HEK293 (cell line): Measurements from ENCODE around the gene NECAB3.

Experiments used
- HOXA7 ChIP-seq: sonication (generic); formaldehyde crosslinking; IDR thresholded peaks from 2 replicates; pipeline ENCODE4 v1.8.1; 2022; ENCODE audit warnings: missing genetic modification reagents, borderline replicate concordance
- YY1 ChIP-seq: fragments of 450-650 bp; formaldehyde crosslinking; IDR thresholded peaks from 2 replicates; pipeline ENCODE4 v1.5.1; 2018; ENCODE audit warnings: missing biosample characterization, missing genetic modification characterization
- ZBTB7A ChIP-seq: fragments of 450-650 bp; formaldehyde crosslinking; IDR thresholded peaks from 2 replicates; pipeline ENCODE4 v1.5.1; 2016; ENCODE audit warnings: low read depth, missing biosample characterization, missing genetic modification characterization
- ZIC2 ChIP-seq: fragments of 450-650 bp; formaldehyde crosslinking; IDR thresholded peaks from 2 replicates; pipeline ENCODE4 v1.5.1; 2016; ENCODE audit warnings: missing biosample characterization, missing genetic modification characterization
- ZNF155 ChIP-seq: fragments of 450-650 bp; formaldehyde crosslinking; IDR thresholded peaks from 2 replicates; pipeline ENCODE4 v1.5.1; 2016; ENCODE audit warnings: missing biosample characterization, missing genetic modification characterization
- ZNF175 ChIP-seq: fragments of 450-650 bp; formaldehyde crosslinking; IDR thresholded peaks from 2 replicates; pipeline ENCODE4 v1.5.1; 2016; ENCODE audit warnings: missing biosample characterization, missing genetic modification characterization
- ZNF202 ChIP-seq: fragments of 450-650 bp; formaldehyde crosslinking; IDR thresholded peaks from 2 replicates; pipeline ENCODE4 v1.5.1; 2016; ENCODE audit warnings: missing biosample characterization, missing genetic modification characterization, borderline replicate concordance
- ZNF274 ChIP-seq, 2 experiments: fragments of 200-500 bp in 1 of 2; fragments of 450-650 bp in 1 of 2; sonication (Bioruptor generic) in 1 of 2; formaldehyde crosslinking in 1 of 2; IDR thresholded peaks; 2 replicates each; pipeline versions ENCODE4 v1.5.1 to v1.6.1; 2014 to 2016; ENCODE audit warnings: borderline replicate concordance in 1 of 2, inconsistent platforms in 1 of 2, low read length in 1 of 2, missing biosample characterization in 1 of 2, missing genetic modification characterization in 1 of 2
- ZNF302 ChIP-seq: fragments of 450-650 bp; formaldehyde crosslinking; IDR thresholded peaks from 2 replicates; pipeline ENCODE4 v1.5.1; 2016; ENCODE audit warnings: missing biosample characterization, missing genetic modification characterization, low read depth
- ZNF366 ChIP-seq: fragments of 450-650 bp; formaldehyde crosslinking; conservative IDR thresholded peaks from 2 replicates; pipeline ENCODE4 v1.5.1; 2016; ENCODE audit warnings: missing biosample characterization, missing genetic modification characterization
- ZNF433 ChIP-seq: fragments of 450-650 bp; formaldehyde crosslinking; IDR thresholded peaks from 2 replicates; pipeline ENCODE4 v1.5.1; 2016; ENCODE audit warnings: missing biosample characterization, missing genetic modification characterization, low read depth
- ZNF514 ChIP-seq: fragments of 450-650 bp; formaldehyde crosslinking; IDR thresholded peaks from 2 replicates; pipeline ENCODE4 v1.5.1; 2016; ENCODE audit warnings: missing biosample characterization, missing genetic modification characterization
- ZNF600 ChIP-seq: fragments of 450-650 bp; formaldehyde crosslinking; IDR thresholded peaks from 2 replicates; pipeline ENCODE4 v1.5.1; 2016; ENCODE audit warnings: missing biosample characterization, missing genetic modification characterization
- ZNF621 ChIP-seq: fragments of 450-650 bp; formaldehyde crosslinking; IDR thresholded peaks from 2 replicates; pipeline ENCODE4 v1.5.1; 2017; ENCODE audit warnings: missing biosample characterization, missing genetic modification characterization
- ZNF677 ChIP-seq: fragments of 450-650 bp; IDR thresholded peaks from 2 replicates; pipeline ENCODE4 v1.5.0; 2018; ENCODE audit warnings: missing biosample characterization, mild to moderate bottlenecking, missing genetic modification characterization, moderate library complexity
- ZNF777 ChIP-seq: fragments of 450-650 bp; formaldehyde crosslinking; IDR thresholded peaks from 2 replicates; pipeline ENCODE4 v1.5.1; 2017; ENCODE audit warnings: missing biosample characterization, missing genetic modification characterization, borderline replicate concordance
- ZSCAN16 ChIP-seq: fragments of 450-650 bp; formaldehyde crosslinking; IDR thresholded peaks from 2 replicates; pipeline ENCODE4 v1.5.1; 2016; ENCODE audit warnings: missing biosample characterization, missing genetic modification characterization
- TF ChIP-seq, protein P1 (sequence below): fragments of 450-650 bp; formaldehyde crosslinking; IDR thresholded peaks from 2 replicates; pipeline ENCODE4 v1.5.1; 2016; ENCODE audit warnings: missing biosample characterization, missing genetic modification characterization, borderline replicate concordance
- TF ChIP-seq, protein P2 (sequence below): fragments of 450-650 bp; formaldehyde crosslinking; IDR thresholded peaks from 2 replicates; pipeline ENCODE4 v1.5.1; 2016; ENCODE audit warnings: missing biosample characterization, missing genetic modification characterization
- TF ChIP-seq, protein P3 (sequence below): fragments of 450-650 bp; formaldehyde crosslinking; IDR thresholded peaks from 2 replicates; pipeline ENCODE4 v1.5.1; 2016; ENCODE audit warnings: missing biosample characterization, missing genetic modification characterization
- TF ChIP-seq, protein P4 (sequence below): fragments of 450-650 bp; formaldehyde crosslinking; IDR thresholded peaks from 2 replicates; pipeline ENCODE4 v1.5.1; 2016; ENCODE audit warnings: missing biosample characterization, missing genetic modification characterization
- TF ChIP-seq, protein P5 (sequence below): fragments of 450-650 bp; formaldehyde crosslinking; IDR thresholded peaks from 2 replicates; pipeline ENCODE4 v1.5.1; 2017; ENCODE audit warnings: missing biosample characterization, missing genetic modification characterization
- TF ChIP-seq, protein P6 (sequence below): fragments of 450-650 bp; formaldehyde crosslinking; IDR thresholded peaks from 2 replicates; pipeline ENCODE4 v1.5.1; 2016; ENCODE audit warnings: missing biosample characterization, missing genetic modification characterization

The NECAB3 gene

DNA sequence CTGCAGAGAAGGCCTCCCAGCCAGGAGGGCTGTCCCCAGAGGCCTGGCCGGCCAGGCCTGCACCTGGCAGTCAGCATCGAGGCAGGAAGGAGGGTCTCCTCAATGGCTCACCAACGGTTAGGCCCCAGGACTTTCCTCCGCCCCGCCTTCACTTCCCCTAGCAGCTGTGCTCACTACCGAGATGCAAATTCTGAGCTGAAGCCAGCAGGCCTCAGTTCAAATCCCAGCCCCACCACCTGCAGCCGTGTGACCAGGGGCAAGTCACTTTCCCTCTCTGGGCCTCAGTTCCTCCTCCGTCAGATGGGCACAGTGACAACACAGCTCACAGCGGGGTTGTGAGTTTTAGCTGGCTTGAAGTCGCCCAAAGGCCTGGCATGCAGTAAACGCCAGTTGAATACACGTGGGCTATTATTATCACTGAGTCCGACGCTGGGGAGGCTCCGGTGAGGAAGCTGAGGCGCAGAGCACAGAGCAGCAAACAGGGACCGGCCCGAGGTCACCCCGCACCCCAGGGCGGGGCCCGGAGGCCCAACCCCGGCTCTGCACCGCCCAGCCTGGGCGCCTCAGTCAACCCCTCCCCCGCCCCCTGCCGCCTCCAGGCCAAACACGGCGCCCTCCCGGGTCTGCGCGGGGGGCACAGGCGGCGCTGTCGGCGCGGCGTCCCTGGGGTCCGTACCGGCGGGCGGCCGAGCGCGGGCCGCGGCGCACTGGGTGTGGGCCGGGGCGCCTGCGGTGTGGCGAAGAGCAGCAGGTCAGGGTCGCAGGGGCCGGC lies 11.3 kb upstream of the NECAB3 start (continued):
- TF ChIP-seq ZNF433 (no peak), ZNF777 (no peak), ZNF366 (tag by site-specific recombination) (no peak), ZNF274 (IDR thresholded peaks at IDR 0.05; ENCODE audit: low read length) (no peak), ZNF274 (tag by site-specific recombination; IDR thresholded peaks at IDR 0.05; ENCODE audit: borderline replicate concordance) (no peak), ZNF514 (tag by site-specific recombination) (no peak), ZBTB7A (tag by site-specific recombination) (no peak), ZNF621 (no peak), ZNF677 (tag by site-specific recombination) (no peak), ZSCAN16 (tag by site-specific recombination) (no peak), ZNF155 (tag by site-specific recombination) (no peak), ZNF175 (tag by site-specific recombination) (no peak), YY1 (no peak), ZNF202 (tag by site-specific recombination) (no peak), HOXA7 (CRISPR knock-in tag) (no peak), ZNF302 (tag by site-specific recombination) (no peak), ZNF600 (tag by site-specific recombination) (no peak), ZIC2 (tag by site-specific recombination) (peak; percentile 20; the same call in 1 of the 2 replicates)
- TF ChIP-seq, protein P1, sequence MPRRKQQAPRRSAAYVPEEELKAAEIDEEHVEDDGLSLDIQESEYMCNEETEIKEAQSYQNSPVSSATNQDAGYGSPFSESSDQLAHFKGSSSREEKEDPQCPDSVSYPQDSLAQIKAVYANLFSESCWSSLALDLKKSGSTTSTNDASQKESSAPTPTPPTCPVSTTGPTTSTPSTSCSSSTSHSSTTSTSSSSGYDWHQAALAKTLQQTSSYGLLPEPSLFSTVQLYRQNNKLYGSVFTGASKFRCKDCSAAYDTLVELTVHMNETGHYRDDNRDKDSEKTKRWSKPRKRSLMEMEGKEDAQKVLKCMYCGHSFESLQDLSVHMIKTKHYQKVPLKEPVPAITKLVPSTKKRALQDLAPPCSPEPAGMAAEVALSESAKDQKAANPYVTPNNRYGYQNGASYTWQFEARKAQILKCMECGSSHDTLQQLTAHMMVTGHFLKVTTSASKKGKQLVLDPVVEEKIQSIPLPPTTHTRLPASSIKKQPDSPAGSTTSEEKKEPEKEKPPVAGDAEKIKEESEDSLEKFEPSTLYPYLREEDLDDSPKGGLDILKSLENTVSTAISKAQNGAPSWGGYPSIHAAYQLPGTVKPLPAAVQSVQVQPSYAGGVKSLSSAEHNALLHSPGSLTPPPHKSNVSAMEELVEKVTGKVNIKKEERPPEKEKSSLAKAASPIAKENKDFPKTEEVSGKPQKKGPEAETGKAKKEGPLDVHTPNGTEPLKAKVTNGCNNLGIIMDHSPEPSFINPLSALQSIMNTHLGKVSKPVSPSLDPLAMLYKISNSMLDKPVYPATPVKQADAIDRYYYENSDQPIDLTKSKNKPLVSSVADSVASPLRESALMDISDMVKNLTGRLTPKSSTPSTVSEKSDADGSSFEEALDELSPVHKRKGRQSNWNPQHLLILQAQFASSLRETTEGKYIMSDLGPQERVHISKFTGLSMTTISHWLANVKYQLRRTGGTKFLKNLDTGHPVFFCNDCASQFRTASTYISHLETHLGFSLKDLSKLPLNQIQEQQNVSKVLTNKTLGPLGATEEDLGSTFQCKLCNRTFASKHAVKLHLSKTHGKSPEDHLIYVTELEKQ (tag by site-specific recombination): no peak
- TF ChIP-seq, protein P2, sequence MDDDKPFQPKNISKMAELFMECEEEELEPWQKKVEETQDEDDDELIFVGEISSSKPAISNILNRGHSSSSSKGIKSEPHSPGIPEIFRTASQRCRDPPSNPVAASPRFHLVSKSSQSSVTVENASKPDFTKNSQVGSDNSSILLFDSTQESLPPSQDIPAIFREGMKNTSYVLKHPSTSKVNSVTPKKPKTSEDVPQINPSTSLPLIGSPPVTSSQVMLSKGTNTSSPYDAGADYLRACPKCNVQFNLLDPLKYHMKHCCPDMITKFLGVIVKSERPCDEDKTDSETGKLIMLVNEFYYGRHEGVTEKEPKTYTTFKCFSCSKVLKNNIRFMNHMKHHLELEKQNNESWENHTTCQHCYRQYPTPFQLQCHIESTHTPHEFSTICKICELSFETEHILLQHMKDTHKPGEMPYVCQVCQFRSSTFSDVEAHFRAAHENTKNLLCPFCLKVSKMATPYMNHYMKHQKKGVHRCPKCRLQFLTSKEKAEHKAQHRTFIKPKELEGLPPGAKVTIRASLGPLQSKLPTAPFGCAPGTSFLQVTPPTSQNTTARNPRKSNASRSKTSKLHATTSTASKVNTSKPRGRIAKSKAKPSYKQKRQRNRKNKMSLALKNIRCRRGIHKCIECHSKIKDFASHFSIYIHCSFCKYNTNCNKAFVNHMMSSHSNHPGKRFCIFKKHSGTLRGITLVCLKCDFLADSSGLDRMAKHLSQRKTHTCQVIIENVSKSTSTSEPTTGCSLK (tag by site-specific recombination): no peak
- TF ChIP-seq, protein P3, sequence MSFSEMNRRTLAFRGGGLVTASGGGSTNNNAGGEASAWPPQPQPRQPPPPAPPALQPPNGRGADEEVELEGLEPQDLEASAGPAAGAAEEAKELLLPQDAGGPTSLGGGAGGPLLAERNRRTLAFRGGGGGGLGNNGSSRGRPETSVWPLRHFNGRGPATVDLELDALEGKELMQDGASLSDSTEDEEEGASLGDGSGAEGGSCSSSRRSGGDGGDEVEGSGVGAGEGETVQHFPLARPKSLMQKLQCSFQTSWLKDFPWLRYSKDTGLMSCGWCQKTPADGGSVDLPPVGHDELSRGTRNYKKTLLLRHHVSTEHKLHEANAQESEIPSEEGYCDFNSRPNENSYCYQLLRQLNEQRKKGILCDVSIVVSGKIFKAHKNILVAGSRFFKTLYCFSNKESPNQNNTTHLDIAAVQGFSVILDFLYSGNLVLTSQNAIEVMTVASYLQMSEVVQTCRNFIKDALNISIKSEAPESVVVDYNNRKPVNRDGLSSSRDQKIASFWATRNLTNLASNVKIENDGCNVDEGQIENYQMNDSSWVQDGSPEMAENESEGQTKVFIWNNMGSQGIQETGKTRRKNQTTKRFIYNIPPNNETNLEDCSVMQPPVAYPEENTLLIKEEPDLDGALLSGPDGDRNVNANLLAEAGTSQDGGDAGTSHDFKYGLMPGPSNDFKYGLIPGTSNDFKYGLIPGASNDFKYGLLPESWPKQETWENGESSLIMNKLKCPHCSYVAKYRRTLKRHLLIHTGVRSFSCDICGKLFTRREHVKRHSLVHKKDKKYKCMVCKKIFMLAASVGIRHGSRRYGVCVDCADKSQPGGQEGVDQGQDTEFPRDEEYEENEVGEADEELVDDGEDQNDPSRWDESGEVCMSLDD (tag by site-specific recombination): no peak
- TF ChIP-seq, protein P4, sequence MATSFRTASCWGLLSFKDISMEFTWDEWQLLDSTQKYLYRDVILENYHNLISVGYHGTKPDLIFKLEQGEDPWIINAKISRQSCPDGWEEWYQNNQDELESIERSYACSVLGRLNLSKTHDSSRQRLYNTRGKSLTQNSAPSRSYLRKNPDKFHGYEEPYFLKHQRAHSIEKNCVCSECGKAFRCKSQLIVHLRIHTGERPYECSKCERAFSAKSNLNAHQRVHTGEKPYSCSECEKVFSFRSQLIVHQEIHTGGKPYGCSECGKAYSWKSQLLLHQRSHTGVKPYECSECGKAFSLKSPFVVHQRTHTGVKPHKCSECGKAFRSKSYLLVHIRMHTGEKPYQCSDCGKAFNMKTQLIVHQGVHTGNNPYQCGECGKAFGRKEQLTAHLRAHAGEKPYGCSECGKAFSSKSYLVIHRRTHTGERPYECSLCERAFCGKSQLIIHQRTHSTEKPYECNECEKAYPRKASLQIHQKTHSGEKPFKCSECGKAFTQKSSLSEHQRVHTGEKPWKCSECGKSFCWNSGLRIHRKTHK (tag by site-specific recombination): no peak
- TF ChIP-seq, protein P5, sequence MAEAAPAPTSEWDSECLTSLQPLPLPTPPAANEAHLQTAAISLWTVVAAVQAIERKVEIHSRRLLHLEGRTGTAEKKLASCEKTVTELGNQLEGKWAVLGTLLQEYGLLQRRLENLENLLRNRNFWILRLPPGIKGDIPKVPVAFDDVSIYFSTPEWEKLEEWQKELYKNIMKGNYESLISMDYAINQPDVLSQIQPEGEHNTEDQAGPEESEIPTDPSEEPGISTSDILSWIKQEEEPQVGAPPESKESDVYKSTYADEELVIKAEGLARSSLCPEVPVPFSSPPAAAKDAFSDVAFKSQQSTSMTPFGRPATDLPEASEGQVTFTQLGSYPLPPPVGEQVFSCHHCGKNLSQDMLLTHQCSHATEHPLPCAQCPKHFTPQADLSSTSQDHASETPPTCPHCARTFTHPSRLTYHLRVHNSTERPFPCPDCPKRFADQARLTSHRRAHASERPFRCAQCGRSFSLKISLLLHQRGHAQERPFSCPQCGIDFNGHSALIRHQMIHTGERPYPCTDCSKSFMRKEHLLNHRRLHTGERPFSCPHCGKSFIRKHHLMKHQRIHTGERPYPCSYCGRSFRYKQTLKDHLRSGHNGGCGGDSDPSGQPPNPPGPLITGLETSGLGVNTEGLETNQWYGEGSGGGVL (tag by site-specific recombination): no peak
- TF ChIP-seq, protein P6, sequence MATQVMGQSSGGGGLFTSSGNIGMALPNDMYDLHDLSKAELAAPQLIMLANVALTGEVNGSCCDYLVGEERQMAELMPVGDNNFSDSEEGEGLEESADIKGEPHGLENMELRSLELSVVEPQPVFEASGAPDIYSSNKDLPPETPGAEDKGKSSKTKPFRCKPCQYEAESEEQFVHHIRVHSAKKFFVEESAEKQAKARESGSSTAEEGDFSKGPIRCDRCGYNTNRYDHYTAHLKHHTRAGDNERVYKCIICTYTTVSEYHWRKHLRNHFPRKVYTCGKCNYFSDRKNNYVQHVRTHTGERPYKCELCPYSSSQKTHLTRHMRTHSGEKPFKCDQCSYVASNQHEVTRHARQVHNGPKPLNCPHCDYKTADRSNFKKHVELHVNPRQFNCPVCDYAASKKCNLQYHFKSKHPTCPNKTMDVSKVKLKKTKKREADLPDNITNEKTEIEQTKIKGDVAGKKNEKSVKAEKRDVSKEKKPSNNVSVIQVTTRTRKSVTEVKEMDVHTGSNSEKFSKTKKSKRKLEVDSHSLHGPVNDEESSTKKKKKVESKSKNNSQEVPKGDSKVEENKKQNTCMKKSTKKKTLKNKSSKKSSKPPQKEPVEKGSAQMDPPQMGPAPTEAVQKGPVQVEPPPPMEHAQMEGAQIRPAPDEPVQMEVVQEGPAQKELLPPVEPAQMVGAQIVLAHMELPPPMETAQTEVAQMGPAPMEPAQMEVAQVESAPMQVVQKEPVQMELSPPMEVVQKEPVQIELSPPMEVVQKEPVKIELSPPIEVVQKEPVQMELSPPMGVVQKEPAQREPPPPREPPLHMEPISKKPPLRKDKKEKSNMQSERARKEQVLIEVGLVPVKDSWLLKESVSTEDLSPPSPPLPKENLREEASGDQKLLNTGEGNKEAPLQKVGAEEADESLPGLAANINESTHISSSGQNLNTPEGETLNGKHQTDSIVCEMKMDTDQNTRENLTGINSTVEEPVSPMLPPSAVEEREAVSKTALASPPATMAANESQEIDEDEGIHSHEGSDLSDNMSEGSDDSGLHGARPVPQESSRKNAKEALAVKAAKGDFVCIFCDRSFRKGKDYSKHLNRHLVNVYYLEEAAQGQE (tag by site-specific recombination): no peak
